Epithelial cell of esophagus (primary cell): ENCODE data around the gene MYBPC2.

Source experiments
- DNase-seq: peaks from one replicate; pipeline ENCODE4 v3.0.0; 2010; ENCODE audit warnings: low read depth
- H3K4me3 ChIP-seq: 2 replicates; pipeline ENCODE4 v1.5.1; 2011; ENCODE audit warnings: mild to moderate bottlenecking, low read length, control low read depth
- CTCF ChIP-seq: IDR thresholded peaks from 2 replicates; pipeline ENCODE4 v1.5.1; 2011; ENCODE audit warnings: low read depth, mild to moderate bottlenecking, low read length, control low read depth, inconsistent platforms; ENCODE audit not compliant: insufficient read depth; ENCODE audit errors: missing control alignments

Gene MYBPC2

GRCh38 chr19:50444059-50444458 is 11.4 kb downstream of the MYBPC2 start:
- DNase-seq = no peak
- no peak overlapping the region for H3K4me3 ChIP-seq
- no peak for TF ChIP-seq CTCF

GRCh38 chr19:50447053-50447452 is 14.4 kb downstream of the MYBPC2 start:
- no peak for TF ChIP-seq CTCF
- DNase-seq = no peak

GRCh38 chr19:50447750-50448149 is 15.1 kb downstream of the MYBPC2 start:
- TF ChIP-seq CTCF = no peak

More at GRCh38 chr19:50447053-50447452, 14.4 kb downstream of the MYBPC2 start:
- H3K4me3 ChIP-seq = no peak overlapping the region

GRCh38 chr19:50449236-50449899 is 16.7 kb downstream of the MYBPC2 start:
- TF ChIP-seq CTCF = no peak
- H3K4me3 ChIP-seq = no peak overlapping the region
- no peak for DNase-seq

More at GRCh38 chr19:50447750-50448149, 15.1 kb downstream of the MYBPC2 start:
- H3K4me3 ChIP-seq = no peak overlapping the region
- no peak for DNase-seq

GRCh38 chr19:50450369-50451222 is 17.9 kb downstream of the MYBPC2 start:
- no peak overlapping the region for H3K4me3 ChIP-seq
- no peak for TF ChIP-seq CTCF
- DNase-seq = no peak

- H3K4me3 ChIP-seq = no peak overlapping the region
- TF ChIP-seq CTCF = no peak
Measured at GRCh38 chr19:50451223-50451534, 18.5 kb downstream of the MYBPC2 start.

More at GRCh38 chr19:50451223-50451534, 18.5 kb downstream of the MYBPC2 start:
- DNase-seq = no peak
